ENCODE results near the gene SLC6A18. TPM values are rescaled to one million over a fixed set of nuclear protein-coding genes. Genes with fewer than 3 reads are reported as not detected.

Gene SLC6A18
- total and polyA plus RNA-seq, 2 donors (not counting 1 experiment from before 2014, with no cell fraction given) = not detected

DNA sequence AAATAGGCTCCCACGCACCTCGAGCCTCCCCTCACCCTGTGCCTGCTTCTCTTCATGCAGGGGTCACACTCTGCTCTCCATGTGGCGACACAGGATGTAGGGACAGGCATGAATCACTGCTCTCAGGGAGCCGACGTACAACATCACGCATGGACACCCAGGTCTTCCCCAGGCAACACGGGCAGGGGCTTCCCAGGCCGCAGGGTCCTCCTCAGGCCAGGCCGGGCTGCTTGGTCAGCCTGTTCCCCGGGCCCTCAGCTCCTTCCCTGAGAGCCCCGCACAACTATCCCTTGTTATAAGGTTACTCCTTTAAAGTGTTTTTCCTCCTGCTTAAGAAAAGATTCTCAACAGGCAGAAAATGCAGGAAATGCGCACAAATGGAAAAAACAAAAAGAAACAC lies 1.1 kb downstream of the SLC6A18 start:
- H3K9me3 ChIP-seq (ENCODE audit: control insufficient read depth, insufficient read depth, low read depth, low read length) = peaks cover 7% of the 10 kb centered on the region
- no peaks in the 10 kb centered on the region for H3K36me3 ChIP-seq (ENCODE audit: control insufficient read depth, insufficient read depth, low read length)
- H3K9ac ChIP-seq (ENCODE audit: insufficient read depth, low read length) = no peak overlapping the region
- H3K4me3 ChIP-seq (replicated peaks in 1 of 4; ENCODE audit: control extremely low read depth in 1 of 4, insufficient read depth in 1 of 4, low read depth in 3 of 4, low read length in 4 of 4) = no peak overlapping the region
- H3K27me3 ChIP-seq (ENCODE audit: control insufficient read depth, insufficient read depth, low read length) = no peaks in the 10 kb centered on the region
- no peak for DNase-seq (ENCODE audit: low read depth in 2 of 2)
- TF ChIP-seq, protein P1, sequence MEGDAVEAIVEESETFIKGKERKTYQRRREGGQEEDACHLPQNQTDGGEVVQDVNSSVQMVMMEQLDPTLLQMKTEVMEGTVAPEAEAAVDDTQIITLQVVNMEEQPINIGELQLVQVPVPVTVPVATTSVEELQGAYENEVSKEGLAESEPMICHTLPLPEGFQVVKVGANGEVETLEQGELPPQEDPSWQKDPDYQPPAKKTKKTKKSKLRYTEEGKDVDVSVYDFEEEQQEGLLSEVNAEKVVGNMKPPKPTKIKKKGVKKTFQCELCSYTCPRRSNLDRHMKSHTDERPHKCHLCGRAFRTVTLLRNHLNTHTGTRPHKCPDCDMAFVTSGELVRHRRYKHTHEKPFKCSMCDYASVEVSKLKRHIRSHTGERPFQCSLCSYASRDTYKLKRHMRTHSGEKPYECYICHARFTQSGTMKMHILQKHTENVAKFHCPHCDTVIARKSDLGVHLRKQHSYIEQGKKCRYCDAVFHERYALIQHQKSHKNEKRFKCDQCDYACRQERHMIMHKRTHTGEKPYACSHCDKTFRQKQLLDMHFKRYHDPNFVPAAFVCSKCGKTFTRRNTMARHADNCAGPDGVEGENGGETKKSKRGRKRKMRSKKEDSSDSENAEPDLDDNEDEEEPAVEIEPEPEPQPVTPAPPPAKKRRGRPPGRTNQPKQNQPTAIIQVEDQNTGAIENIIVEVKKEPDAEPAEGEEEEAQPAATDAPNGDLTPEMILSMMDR (conservative IDR thresholded peaks at IDR 0.05 in 1 of 2, IDR thresholded peaks at IDR 0.05 in 1 of 2; ENCODE audit: low read depth in 1 of 2, low read length in 2 of 2) = no peak
- TF ChIP-seq EZH2 (IDR thresholded peaks at IDR 0.05; ENCODE audit: low read length, missing control alignments) = no peak
- no peak overlapping the region for H2AFZ ChIP-seq (ENCODE audit: low read length)
- no peak overlapping the region for H3K27ac ChIP-seq (ENCODE audit: insufficient read depth, low read length)
- no peak overlapping the region for H3K4me2 ChIP-seq (ENCODE audit: extremely low read depth, insufficient read depth, low read length)
- H3K4me1 ChIP-seq (ENCODE audit: control insufficient read depth, extremely low read depth, insufficient read depth, low read length) = no peaks in the 10 kb centered on the region
- no peaks in the 10 kb centered on the region for H4K20me1 ChIP-seq (ENCODE audit: control insufficient read depth, extremely low read depth, insufficient read depth, low read length)
- no peaks in the 10 kb centered on the region for H3K79me2 ChIP-seq (ENCODE audit: control insufficient read depth, insufficient read depth, low read length)

DNA sequence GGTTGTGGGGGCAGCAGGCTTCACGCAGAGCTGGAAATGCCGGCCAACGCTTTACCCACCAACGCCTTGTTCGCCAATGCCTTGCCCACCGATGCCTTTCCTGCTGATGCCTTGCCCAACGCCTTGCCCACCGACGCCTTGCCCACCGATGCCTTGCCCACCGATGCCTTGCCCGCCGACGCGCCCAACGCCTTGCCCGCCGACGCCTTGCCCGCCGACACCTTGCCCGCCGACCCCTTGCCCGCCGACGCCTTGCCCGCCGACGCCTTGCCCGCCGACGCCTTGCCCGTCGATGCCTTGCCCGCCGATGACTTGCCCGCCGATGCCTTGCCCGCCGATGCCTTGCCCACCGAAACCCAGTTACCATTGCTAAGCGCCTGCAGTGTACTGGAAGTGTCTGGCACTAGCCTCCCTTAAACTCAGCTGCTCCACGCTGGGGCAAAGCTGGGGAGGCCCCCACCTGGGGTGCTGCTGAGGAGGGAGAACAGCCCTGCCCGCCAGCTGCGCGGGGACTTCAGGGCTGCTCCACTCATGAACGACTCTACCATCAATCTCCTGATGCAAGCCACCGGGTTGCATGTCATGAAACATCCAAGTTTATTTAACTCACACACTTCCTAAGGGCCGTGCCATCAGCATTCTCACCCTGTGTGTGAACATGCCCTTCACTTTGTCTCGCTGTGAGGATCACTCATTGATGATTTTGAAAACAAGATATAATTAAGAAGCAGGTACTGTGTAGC lies 1.8 kb downstream of the SLC6A18 start:
- no peaks in the 10 kb centered on the region for H4K20me1 ChIP-seq (ENCODE audit: control insufficient read depth, extremely low read depth, insufficient read depth, low read length)
- no peak overlapping the region for H3K4me3 ChIP-seq (replicated peaks in 1 of 4; ENCODE audit: control extremely low read depth in 1 of 4, insufficient read depth in 1 of 4, low read depth in 3 of 4, low read length in 4 of 4)
- no peak for DNase-seq (ENCODE audit: low read depth in 2 of 2)
- no peaks in the 10 kb centered on the region for H3K4me1 ChIP-seq (ENCODE audit: control insufficient read depth, extremely low read depth, insufficient read depth, low read length)
- no peak for TF ChIP-seq EZH2 (IDR thresholded peaks at IDR 0.05; ENCODE audit: low read length, missing control alignments)
- TF ChIP-seq, protein P1 (conservative IDR thresholded peaks at IDR 0.05 in 1 of 2, IDR thresholded peaks at IDR 0.05 in 1 of 2; ENCODE audit: low read depth in 1 of 2, low read length in 2 of 2) = no peak
- H3K36me3 ChIP-seq (ENCODE audit: control insufficient read depth, insufficient read depth, low read length) = no peaks in the 10 kb centered on the region
- no peaks in the 10 kb centered on the region for H3K27me3 ChIP-seq (ENCODE audit: control insufficient read depth, insufficient read depth, low read length)
- H3K9me3 ChIP-seq (ENCODE audit: control insufficient read depth, insufficient read depth, low read depth, low read length) = peaks cover 4% of the 10 kb centered on the region
- H3K9ac ChIP-seq (ENCODE audit: insufficient read depth, low read length) = no peak overlapping the region
- no peak overlapping the region for H3K4me2 ChIP-seq (ENCODE audit: extremely low read depth, insufficient read depth, low read length)
- H3K79me2 ChIP-seq (ENCODE audit: control insufficient read depth, insufficient read depth, low read length) = no peaks in the 10 kb centered on the region
- H2AFZ ChIP-seq (ENCODE audit: low read length) = no peak overlapping the region
- H3K27ac ChIP-seq (ENCODE audit: insufficient read depth, low read length) = no peak overlapping the region

DNA sequence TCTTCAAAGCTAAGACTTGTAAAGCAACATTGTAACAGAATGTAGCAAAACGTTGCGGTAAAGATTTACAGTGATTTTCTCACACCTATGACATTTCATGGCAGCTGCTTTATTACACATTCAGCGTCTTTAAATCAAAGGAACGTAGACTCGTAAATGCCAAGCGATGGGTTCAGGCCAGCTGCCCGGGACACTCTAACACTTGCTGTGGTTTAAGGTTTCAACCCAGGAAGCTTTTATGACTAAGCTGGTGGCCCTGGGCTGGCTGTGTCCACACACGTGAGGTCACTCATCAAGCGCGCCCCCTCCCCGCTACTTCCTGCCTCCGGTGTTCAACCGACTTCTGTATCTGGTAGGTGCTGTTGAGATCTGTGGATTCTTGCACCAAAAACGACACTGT lies 2.5 kb downstream of the SLC6A18 start:
- H3K36me3 ChIP-seq (ENCODE audit: control insufficient read depth, insufficient read depth, low read length) = no peaks in the 10 kb centered on the region
- DNase-seq (ENCODE audit: low read depth in 2 of 2) = peak; percentile 4 to 11
- no peak overlapping the region for H3K4me2 ChIP-seq (ENCODE audit: extremely low read depth, insufficient read depth, low read length)
- H3K4me3 ChIP-seq (replicated peaks in 1 of 4; ENCODE audit: control extremely low read depth in 1 of 4, insufficient read depth in 1 of 4, low read depth in 3 of 4, low read length in 4 of 4) = no peak overlapping the region
- no peak overlapping the region for H2AFZ ChIP-seq (ENCODE audit: low read length)
- H4K20me1 ChIP-seq (ENCODE audit: control insufficient read depth, extremely low read depth, insufficient read depth, low read length) = no peaks in the 10 kb centered on the region
- no peaks in the 10 kb centered on the region for H3K4me1 ChIP-seq (ENCODE audit: control insufficient read depth, extremely low read depth, insufficient read depth, low read length)
- no peaks in the 10 kb centered on the region for H3K9me3 ChIP-seq (ENCODE audit: control insufficient read depth, insufficient read depth, low read depth, low read length)
- no peaks in the 10 kb centered on the region for H3K27me3 ChIP-seq (ENCODE audit: control insufficient read depth, insufficient read depth, low read length)
- H3K79me2 ChIP-seq (ENCODE audit: control insufficient read depth, insufficient read depth, low read length) = no peaks in the 10 kb centered on the region
- no peak overlapping the region for H3K27ac ChIP-seq (ENCODE audit: insufficient read depth, low read length)
- TF ChIP-seq EZH2 (IDR thresholded peaks at IDR 0.05; ENCODE audit: low read length, missing control alignments) = no peak
- TF ChIP-seq, protein P1 (conservative IDR thresholded peaks at IDR 0.05 in 1 of 2, IDR thresholded peaks at IDR 0.05 in 1 of 2; ENCODE audit: low read depth in 1 of 2, low read length in 2 of 2) = no peak
- no peak overlapping the region for H3K9ac ChIP-seq (ENCODE audit: insufficient read depth, low read length)

All from fibroblast of lung (primary cell).